ENCODE measurements around the gene JAKMIP1. TPM values are rescaled to one million over a fixed set of nuclear protein-coding genes. Genes with fewer than 3 reads are reported as not detected.

Gene JAKMIP1
- total and polyA plus RNA-seq, 2 experiments from 2014 or later, result not detected

DNA sequence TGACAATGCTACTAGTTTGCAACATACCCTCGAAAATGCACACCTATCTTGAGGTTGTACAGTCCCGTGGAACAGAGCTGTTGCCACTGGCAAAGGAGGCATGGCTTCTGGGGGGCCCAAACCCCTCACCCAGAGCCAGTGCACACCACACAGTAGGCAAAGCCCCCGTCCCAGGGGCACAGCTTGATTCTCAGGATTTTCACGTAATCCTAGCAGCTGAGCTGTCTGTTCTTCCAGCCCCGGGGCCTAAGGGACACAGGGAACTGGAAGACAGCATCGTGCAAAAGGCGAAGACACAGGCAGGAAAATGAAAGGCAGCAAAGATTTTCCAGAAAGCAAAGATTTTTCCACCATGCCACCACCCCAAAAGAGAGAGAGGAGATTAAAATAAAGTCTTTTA lies 77.2 kb downstream of the JAKMIP1 start:
- H3K79me2 ChIP-seq (ENCODE audit: insufficient read depth), result no peaks in the 10 kb centered on the region
- H3K9ac ChIP-seq, result no peak overlapping the region
- H3K4me3 ChIP-seq, result no peak overlapping the region
- no peak overlapping the region for H3K4me2 ChIP-seq (ENCODE audit: unreplicated experiment)
- in situ Hi-C loops (cut with MboI), result no loop called here
- WGBS, 2 experiments (ENCODE audit: low coverage in 1 of 2, low lambda C conversion rate in 2 of 2, missing lambda C conversion rate in 2 of 2), result 26 to 34% methylated on average over 7 of the region's 7 CpGs
- H3K4me1 ChIP-seq (ENCODE audit: insufficient read depth), result no peaks in the 10 kb centered on the region
- H3K9me2 ChIP-seq (ENCODE audit: insufficient read depth), result no peaks in the 10 kb centered on the region
- no peaks in the 10 kb centered on the region for H3K9me3 ChIP-seq (ENCODE audit: low read depth)
- H3K27ac ChIP-seq, result no peak overlapping the region
- DNase-seq, result no peak
- no peaks in the 10 kb centered on the region for H3K27me3 ChIP-seq (replicated peaks; ENCODE audit: insufficient read depth)
- H2AFZ ChIP-seq, result no peak overlapping the region
- H3F3A ChIP-seq (ENCODE audit: insufficient read depth), result no peaks in the 10 kb centered on the region
- H3K36me3 ChIP-seq (ENCODE audit: low read depth), result no peaks in the 10 kb centered on the region
- TF ChIP-seq EZH2phosphoT487 (IDR thresholded peaks at IDR 0.05; ENCODE audit: insufficient read depth, low read depth), result no peak
- no peaks in the 10 kb centered on the region for H4K20me1 ChIP-seq (ENCODE audit: insufficient read depth)

DNA sequence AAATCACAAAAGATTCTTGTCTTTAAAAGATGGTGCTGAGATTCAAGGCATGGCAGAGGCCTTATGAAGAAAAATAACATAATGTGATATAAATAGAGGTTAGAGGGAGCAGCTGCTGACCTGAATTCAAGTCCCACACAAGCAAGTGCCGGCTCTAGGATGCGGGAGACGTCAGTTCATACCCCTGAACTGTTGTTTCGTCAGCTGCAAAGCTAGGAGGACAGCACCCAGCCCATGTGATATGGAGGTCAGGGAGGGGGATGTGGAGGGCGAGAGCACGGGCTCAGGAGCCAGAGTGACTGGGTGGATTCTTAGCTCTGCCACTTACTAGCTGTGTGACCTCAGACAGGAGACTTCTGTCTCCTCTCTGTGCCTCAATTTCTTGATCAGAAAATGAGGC lies 77.9 kb downstream of the JAKMIP1 start:
- WGBS, 2 experiments (ENCODE audit: low coverage in 1 of 2, low lambda C conversion rate in 2 of 2, missing lambda C conversion rate in 2 of 2), result 39 to 45% methylated on average over 6 of the region's 6 CpGs
- no peak overlapping the region for H3K4me3 ChIP-seq
- H3K9me2 ChIP-seq (ENCODE audit: insufficient read depth), result no peaks in the 10 kb centered on the region
- no peaks in the 10 kb centered on the region for H3K27me3 ChIP-seq (replicated peaks; ENCODE audit: insufficient read depth)
- H3K4me2 ChIP-seq (ENCODE audit: unreplicated experiment), result no peak overlapping the region
- H4K20me1 ChIP-seq (ENCODE audit: insufficient read depth), result no peaks in the 10 kb centered on the region
- in situ Hi-C loops (cut with MboI), result no loop called here
- no peak for DNase-seq
- H3K79me2 ChIP-seq (ENCODE audit: insufficient read depth), result no peaks in the 10 kb centered on the region
- TF ChIP-seq EZH2phosphoT487 (IDR thresholded peaks at IDR 0.05; ENCODE audit: insufficient read depth, low read depth), result no peak
- TF ChIP-seq EZH2 (IDR thresholded peaks at IDR 0.05; ENCODE audit: insufficient read depth, poor library complexity, severe bottlenecking), result no peak
- no peaks in the 10 kb centered on the region for H3K9me3 ChIP-seq (ENCODE audit: low read depth)
- no peaks in the 10 kb centered on the region for H3K36me3 ChIP-seq (ENCODE audit: low read depth)
- no peaks in the 10 kb centered on the region for H3K4me1 ChIP-seq (ENCODE audit: insufficient read depth)
- H3F3A ChIP-seq (ENCODE audit: insufficient read depth), result no peaks in the 10 kb centered on the region
- no peak overlapping the region for H2AFZ ChIP-seq
- H3K27ac ChIP-seq, result no peak overlapping the region
- H3K9ac ChIP-seq, result no peak overlapping the region

DNA sequence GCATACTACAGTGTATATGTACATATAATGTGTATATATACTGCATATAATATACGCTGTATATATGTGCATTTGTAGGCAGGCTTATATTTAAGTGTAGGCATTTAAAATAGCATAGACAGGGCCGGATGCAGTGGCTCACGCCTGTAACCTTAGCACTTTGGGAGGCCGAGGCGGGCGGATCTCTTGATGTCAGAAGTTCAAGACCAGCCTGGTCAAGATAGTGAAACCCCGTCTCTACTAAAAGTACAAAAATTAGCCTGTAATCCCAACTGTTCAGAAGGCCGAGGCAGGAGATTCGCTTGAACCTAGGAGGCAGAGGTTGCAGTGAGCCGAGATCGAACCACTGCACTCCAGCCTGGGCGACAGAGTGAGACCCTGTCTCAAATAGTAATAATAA lies 78.4 kb downstream of the JAKMIP1 start:
- in situ Hi-C loops (cut with MboI), result no loop called here
- TF ChIP-seq EZH2phosphoT487 (IDR thresholded peaks at IDR 0.05; ENCODE audit: insufficient read depth, low read depth) (no peak), EZH2 (IDR thresholded peaks at IDR 0.05; ENCODE audit: insufficient read depth, poor library complexity, severe bottlenecking) (no peak)
- WGBS, 2 experiments (ENCODE audit: low coverage in 1 of 2, low lambda C conversion rate in 2 of 2, missing lambda C conversion rate in 2 of 2), result 62 to 63% methylated on average over 12 of the region's 12 CpGs
- H2AFZ ChIP-seq, result no peak overlapping the region
- no peak overlapping the region for H3K27ac ChIP-seq
- H3K36me3 ChIP-seq (ENCODE audit: low read depth), result no peaks in the 10 kb centered on the region
- no peak overlapping the region for H3K4me2 ChIP-seq (ENCODE audit: unreplicated experiment)
- DNase-seq, result no peak
- H3K9ac ChIP-seq, result no peak overlapping the region
- H3K9me3 ChIP-seq (ENCODE audit: low read depth), result no peaks in the 10 kb centered on the region
- H3K4me3 ChIP-seq, result no peak overlapping the region
- H3K79me2 ChIP-seq (ENCODE audit: insufficient read depth), result no peaks in the 10 kb centered on the region
- H3K27me3 ChIP-seq (replicated peaks; ENCODE audit: insufficient read depth), result no peaks in the 10 kb centered on the region
- H4K20me1 ChIP-seq (ENCODE audit: insufficient read depth), result no peaks in the 10 kb centered on the region
- no peaks in the 10 kb centered on the region for H3K9me2 ChIP-seq (ENCODE audit: insufficient read depth)
- H3K4me1 ChIP-seq (ENCODE audit: insufficient read depth), result no peaks in the 10 kb centered on the region
- H3F3A ChIP-seq (ENCODE audit: insufficient read depth), result no peaks in the 10 kb centered on the region

DNA sequence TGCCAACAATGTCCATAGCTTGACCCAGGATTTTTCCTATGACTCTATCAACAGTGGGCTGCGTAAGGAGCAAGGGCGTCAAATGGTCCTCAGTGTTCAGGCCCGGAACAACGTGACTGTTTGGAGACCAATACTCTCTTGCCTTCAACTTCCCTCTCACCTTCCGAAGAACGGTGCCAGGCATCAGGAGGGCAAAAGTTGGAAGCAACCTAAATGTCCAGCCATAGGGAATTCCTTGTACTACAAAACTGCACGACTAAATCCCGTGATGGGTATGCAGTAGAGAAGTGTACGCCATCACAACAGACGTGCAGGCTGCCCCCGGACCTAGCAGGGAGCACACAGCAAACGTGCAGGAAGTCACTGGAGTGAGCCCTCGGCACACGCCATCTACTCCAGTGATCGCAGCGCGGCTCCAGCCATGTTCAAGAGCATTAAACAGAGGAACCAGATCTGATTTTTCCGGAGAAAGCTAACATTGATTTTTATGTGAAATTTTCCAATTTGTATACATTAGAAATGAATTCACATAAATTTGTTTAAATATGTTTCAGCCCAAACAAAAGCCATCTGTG lies 79.0 kb downstream of the JAKMIP1 start:
- H3K27ac ChIP-seq, result no peak overlapping the region
- DNase-seq, result no peak
- no peak overlapping the region for H3K4me3 ChIP-seq
- H3K79me2 ChIP-seq (ENCODE audit: insufficient read depth), result no peaks in the 10 kb centered on the region
- H3K9ac ChIP-seq, result no peak overlapping the region
- no peak overlapping the region for H3K4me2 ChIP-seq (ENCODE audit: unreplicated experiment)
- no peaks in the 10 kb centered on the region for H3K27me3 ChIP-seq (replicated peaks; ENCODE audit: insufficient read depth)
- in situ Hi-C loops (cut with MboI), result no loop called here
- no peaks in the 10 kb centered on the region for H3K9me3 ChIP-seq (ENCODE audit: low read depth)
- H4K20me1 ChIP-seq (ENCODE audit: insufficient read depth), result no peaks in the 10 kb centered on the region
- H3K36me3 ChIP-seq (ENCODE audit: low read depth), result no peaks in the 10 kb centered on the region
- no peak overlapping the region for H2AFZ ChIP-seq
- H3F3A ChIP-seq (ENCODE audit: insufficient read depth), result no peaks in the 10 kb centered on the region
- H3K9me2 ChIP-seq (ENCODE audit: insufficient read depth), result no peaks in the 10 kb centered on the region
- no peaks in the 10 kb centered on the region for H3K4me1 ChIP-seq (ENCODE audit: insufficient read depth)
- 57 to 68% methylated on average over 18 of the region's 18 CpGs for WGBS, 2 experiments (ENCODE audit: low coverage in 1 of 2, low lambda C conversion rate in 2 of 2, missing lambda C conversion rate in 2 of 2)
- TF ChIP-seq EZH2 (IDR thresholded peaks at IDR 0.05; ENCODE audit: insufficient read depth, poor library complexity, severe bottlenecking) (no peak), EZH2phosphoT487 (IDR thresholded peaks at IDR 0.05; ENCODE audit: insufficient read depth, low read depth) (no peak)

DNA sequence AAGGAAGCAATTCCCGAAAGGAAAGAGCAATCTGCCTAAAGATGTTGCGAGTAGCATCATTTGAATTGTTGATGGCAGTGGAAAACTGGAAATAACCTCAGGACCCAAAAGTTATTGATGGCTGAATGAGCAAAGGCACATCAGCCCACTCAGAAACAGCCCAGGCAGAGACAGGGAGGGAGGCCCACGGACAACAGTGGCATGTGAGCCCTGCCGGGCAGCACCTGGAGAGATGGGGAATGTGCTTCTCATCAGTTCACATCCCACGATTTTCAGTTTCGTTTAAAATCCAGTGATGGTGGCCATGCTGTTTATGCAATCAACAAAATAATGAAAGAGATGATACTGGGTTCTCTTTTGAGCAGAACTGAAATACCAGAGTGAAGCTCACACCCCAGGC lies 80.0 kb downstream of the JAKMIP1 start:
- H3K36me3 ChIP-seq (ENCODE audit: low read depth), result no peaks in the 10 kb centered on the region
- H3K4me3 ChIP-seq, result no peak overlapping the region
- in situ Hi-C loops (cut with MboI), result no loop called here
- H3K27me3 ChIP-seq (replicated peaks; ENCODE audit: insufficient read depth), result no peaks in the 10 kb centered on the region
- no peak overlapping the region for H3K27ac ChIP-seq
- DNase-seq, result no peak
- no peak overlapping the region for H3K4me2 ChIP-seq (ENCODE audit: unreplicated experiment)
- H3F3A ChIP-seq (ENCODE audit: insufficient read depth), result no peaks in the 10 kb centered on the region
- no peaks in the 10 kb centered on the region for H3K9me2 ChIP-seq (ENCODE audit: insufficient read depth)
- H4K20me1 ChIP-seq (ENCODE audit: insufficient read depth), result no peaks in the 10 kb centered on the region
- no peaks in the 10 kb centered on the region for H3K4me1 ChIP-seq (ENCODE audit: insufficient read depth)
- no peaks in the 10 kb centered on the region for H3K9me3 ChIP-seq (ENCODE audit: low read depth)
- no peak overlapping the region for H2AFZ ChIP-seq
- TF ChIP-seq EZH2 (IDR thresholded peaks at IDR 0.05; ENCODE audit: insufficient read depth, poor library complexity, severe bottlenecking) (no peak), EZH2phosphoT487 (IDR thresholded peaks at IDR 0.05; ENCODE audit: insufficient read depth, low read depth) (no peak)
- 18 to 23% methylated on average over 6 of the region's 6 CpGs for WGBS, 2 experiments (ENCODE audit: low coverage in 1 of 2, low lambda C conversion rate in 2 of 2, missing lambda C conversion rate in 2 of 2)
- H3K79me2 ChIP-seq (ENCODE audit: insufficient read depth), result no peaks in the 10 kb centered on the region
- H3K9ac ChIP-seq, result no peak overlapping the region

Measured in GM23248 (cell line).